CD4-positive, alpha-beta T cell (primary cell): ENCODE results near the gene SP1. TPM values are rescaled to one million over a fixed set of nuclear protein-coding genes. Genes with fewer than 3 reads are reported as not detected.

Experiments used
- ATAC-seq: fragments of 200-7000 bp; cut with Tn5 transposase; one replicate; pipeline ENCODE4 v1.10.0; 2022; ENCODE audit warnings: mild to moderate bottlenecking; ENCODE audit not compliant: poor library complexity
- CTCF ChIA-PET: fragments of 350-600 bp; sonication (Branson Sonifier 250); formaldehyde crosslinking; loops from one replicate; lab custom pipeline; 2021; ENCODE audit warnings: antibody characterized with exemption, inconsistent platforms; lab: Charles Lee
- POLR2A ChIA-PET: fragments of 350-600 bp; sonication (Branson Sonifier 250); formaldehyde crosslinking; loops from one replicate; lab custom pipeline; 2021; ENCODE audit warnings: antibody characterized with exemption, inconsistent platforms; lab: Charles Lee
- DNase-seq, 14 experiments: peaks; one replicate each; pipeline ENCODE4 v3.0.0-alpha.2; 2013 to 2020; ENCODE audit warnings: mixed read lengths in 2 of 14
- H3K27ac ChIP-seq, 2 donors: one replicate each; pipeline versions ENCODE4 v1.5.1 to v1.7.0; 2013; ENCODE audit warnings: low read length in 2 of 2, low read depth in 1 of 2, mild to moderate bottlenecking in 1 of 2
- H3K27me3 ChIP-seq, 2 experiments: 1 replicate in 1 of 2; 2 replicates in 1 of 2; pipeline versions ENCODE4 v1.6.1 to v1.7.0; 2013; ENCODE audit warnings: low read length in 2 of 2, control low read depth in 1 of 2, mild to moderate bottlenecking in 1 of 2, moderate library complexity in 1 of 2; ENCODE audit not compliant: insufficient read depth in 2 of 2, control insufficient read depth in 1 of 2
- H3K36me3 ChIP-seq: one replicate; pipeline ENCODE4 v1.6.1; 2013; ENCODE audit warnings: low read length, control low read depth; ENCODE audit not compliant: insufficient read depth
- H3K4me1 ChIP-seq: one replicate; pipeline ENCODE4 v1.6.1; 2013; ENCODE audit warnings: low read length, control low read depth; ENCODE audit not compliant: insufficient read depth
- H3K4me3 ChIP-seq: one replicate; pipeline ENCODE4 v1.5.1; 2013; ENCODE audit warnings: mild to moderate bottlenecking, low read length, moderate library complexity
- H3K9me3 ChIP-seq, 2 experiments: 1 replicate in 1 of 2; 2 replicates in 1 of 2; pipeline versions ENCODE4 v1.6.1 to v1.7.0; 2013; ENCODE audit warnings: low read length in 2 of 2, mild to moderate bottlenecking in 2 of 2, control low read depth in 1 of 2, moderate library complexity in 1 of 2; ENCODE audit not compliant: control insufficient read depth in 1 of 2, insufficient read depth in 1 of 2
- H3K27ac Mint-ChIP-seq: one replicate; pipeline ENCODE4 v1.8.0; 2020; ENCODE audit warnings: mixed read lengths
- H3K27me3 Mint-ChIP-seq: one replicate; pipeline ENCODE4 v1.8.0; 2021; ENCODE audit warnings: mixed read lengths
- H3K36me3 Mint-ChIP-seq: one replicate; pipeline ENCODE4 v1.8.0; 2021; ENCODE audit warnings: low read depth, mixed read lengths
- H3K4me1 Mint-ChIP-seq: one replicate; pipeline ENCODE4 v1.8.0; 2021; ENCODE audit warnings: low read depth, mixed read lengths
- H3K4me3 Mint-ChIP-seq: one replicate; pipeline ENCODE4 v1.8.0; 2020; ENCODE audit warnings: mild to moderate bottlenecking, mixed read lengths
- H3K9me3 Mint-ChIP-seq: one replicate; pipeline ENCODE4 v1.8.0; 2020; ENCODE audit warnings: mixed read lengths
- intact Hi-C, 2 experiments: fragments of 100-400 bp; cut with DNase I in 1 of 2; cut with micrococcal nuclease in 1 of 2; formaldehyde crosslinking; loops; one replicate each; pipeline versions ENCODE4 v1.15.1 to v1.9.0; 2023 to 2025; cut with DNase I, micrococcal nuclease
- total RNA-seq, 174 experiments: library from RNA in 2 of 174; stranded (reverse) in 2 of 174; gene quantifications; one replicate each; pipeline ENCODE4 v1.2.3 and lab custom pipeline; 2021 to 2026
- TF ChIP-seq, protein P1 (sequence below): fragments of 200-600 bp; IDR thresholded peaks from one replicate; pipeline ENCODE4 v1.8.0; 2022; ENCODE audit warnings: antibody characterized with exemption, mild to moderate bottlenecking

Gene SP1
- total RNA-seq, 2 experiments from 2014 or later = 42.3 to 43.3 TPM

DNA sequence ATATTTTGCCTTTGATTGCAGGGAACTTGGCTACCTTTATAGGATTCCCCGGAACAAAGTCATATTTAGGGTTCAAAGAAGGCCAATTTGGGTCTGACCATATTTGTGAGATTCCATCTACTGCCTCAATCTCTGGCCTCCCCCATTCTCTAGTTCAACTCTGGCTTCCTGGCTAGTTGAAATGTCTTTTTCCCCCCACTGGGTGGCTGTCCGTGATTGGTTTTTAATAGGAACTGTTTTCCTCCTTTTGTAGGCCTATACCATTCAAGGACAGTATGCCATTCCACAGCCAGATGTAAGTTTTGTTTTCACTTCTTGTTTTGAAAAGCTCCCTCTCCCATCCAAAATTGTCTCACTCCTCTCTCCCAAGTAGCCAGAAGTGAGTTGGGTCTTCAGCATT is 85.7 kb downstream of the SP1 start:
- ATAC-seq (no peak), DNase-seq (no peak)
- peak overlapping the region; percentile 36 for H3K27ac Mint-ChIP-seq
- H3K9me3 Mint-ChIP-seq = no peaks in the 10 kb centered on the region
- Histone ChIP-seq H3K27ac (no peak overlapping the region), H3K9me3 (no peaks in the 10 kb centered on the region), H3K27me3 (no peaks in the 10 kb centered on the region), H3K4me1 (peaks cover 8% of the 10 kb centered on the region), H3K4me3 (no peak overlapping the region), H3K36me3 (peaks cover 100% of the 10 kb centered on the region)
- TF ChIP-seq, protein P1, sequence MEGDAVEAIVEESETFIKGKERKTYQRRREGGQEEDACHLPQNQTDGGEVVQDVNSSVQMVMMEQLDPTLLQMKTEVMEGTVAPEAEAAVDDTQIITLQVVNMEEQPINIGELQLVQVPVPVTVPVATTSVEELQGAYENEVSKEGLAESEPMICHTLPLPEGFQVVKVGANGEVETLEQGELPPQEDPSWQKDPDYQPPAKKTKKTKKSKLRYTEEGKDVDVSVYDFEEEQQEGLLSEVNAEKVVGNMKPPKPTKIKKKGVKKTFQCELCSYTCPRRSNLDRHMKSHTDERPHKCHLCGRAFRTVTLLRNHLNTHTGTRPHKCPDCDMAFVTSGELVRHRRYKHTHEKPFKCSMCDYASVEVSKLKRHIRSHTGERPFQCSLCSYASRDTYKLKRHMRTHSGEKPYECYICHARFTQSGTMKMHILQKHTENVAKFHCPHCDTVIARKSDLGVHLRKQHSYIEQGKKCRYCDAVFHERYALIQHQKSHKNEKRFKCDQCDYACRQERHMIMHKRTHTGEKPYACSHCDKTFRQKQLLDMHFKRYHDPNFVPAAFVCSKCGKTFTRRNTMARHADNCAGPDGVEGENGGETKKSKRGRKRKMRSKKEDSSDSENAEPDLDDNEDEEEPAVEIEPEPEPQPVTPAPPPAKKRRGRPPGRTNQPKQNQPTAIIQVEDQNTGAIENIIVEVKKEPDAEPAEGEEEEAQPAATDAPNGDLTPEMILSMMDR = no peak
- H3K4me1 Mint-ChIP-seq = peaks cover 48% of the 10 kb centered on the region
- ChIA-PET POLR2A (interaction anchor here (0.9 to 1.4 kb wide), 2 partner anchors 8 to 43 kb away, joined by 3 to 4 read pairs; no protein-coding TSS in a partner anchor), CTCF (interaction anchor here (0.9 to 2.7 kb wide), 2 partner anchors 8 to 43 kb away, joined by 3 to 5 read pairs; no protein-coding TSS in a partner anchor)
- no peak overlapping the region for H3K4me3 Mint-ChIP-seq
- intact Hi-C loops = no loop called here
- H3K36me3 Mint-ChIP-seq = peaks cover 100% of the 10 kb centered on the region
- no peaks in the 10 kb centered on the region for H3K27me3 Mint-ChIP-seq

Other genes with a start within 250 kb of the SP1 start
- gene ZNF740, start 199.5 kb upstream of the SP1 start, total RNA-seq = 10 to 100 TPM; 24.4 to 24.7 TPM
- gene CSAD, start 199.3 kb upstream of the SP1 start, total RNA-seq = 10 to 100 TPM; 56.7 to 57.3 TPM
- gene ITGB7, start 172.9 kb upstream of the SP1 start, total RNA-seq = 100 to 1,000 TPM; 166 to 180 TPM
- 10 to 100 TPM; 14.0 to 15.8 TPM for gene RARG, start 148.0 kb upstream of the SP1 start, total RNA-seq
- gene ESPL1, start 111.9 kb upstream of the SP1 start, total RNA-seq = under 1 TPM; 0.20 to 0.71 TPM
- 100 to 1,000 TPM; 757 to 763 TPM for gene PFDN5, start 84.6 kb upstream of the SP1 start, total RNA-seq
- 10 to 100 TPM; 30.9 to 33.8 TPM for gene MYG1, start 80.5 kb upstream of the SP1 start, total RNA-seq
- 10 to 100 TPM; 21.0 to 22.7 TPM for gene AAAS, start 58.6 kb upstream of the SP1 start, total RNA-seq
- gene SP7, start 43.8 kb upstream of the SP1 start, total RNA-seq = under 1 TPM in 1 of 2 experiments, not detected in 1; 0.14 TPM
- not detected for gene AMHR2, start 43.7 kb downstream of the SP1 start, total RNA-seq
- gene PRR13, start 61.6 kb downstream of the SP1 start, total RNA-seq = 100 to 1,000 TPM; 133 to 142 TPM
- gene PCBP2, start 71.9 kb downstream of the SP1 start, total RNA-seq = 1,000 to 10,000 TPM; 1,331 to 1,359 TPM
- gene MAP3K12, start 119.3 kb downstream of the SP1 start, total RNA-seq = 10 to 100 TPM; 12.6 to 15.2 TPM
- 10 to 100 TPM; 21.7 to 22.4 TPM for gene TARBP2, start 121.1 kb downstream of the SP1 start, total RNA-seq
- gene NPFF, start 127.3 kb downstream of the SP1 start, total RNA-seq = not detected
- gene ATF7, start 246.2 kb downstream of the SP1 start, total RNA-seq = 10 to 100 TPM; 13.3 to 14.3 TPM